HAP-1 (cell line): Measurements from ENCODE around the gene GAS2L3.

Experiments
- DNase-seq, 2 experiments: peaks; one replicate each; pipeline ENCODE4 v3.0.0-alpha.2; 2016 to 2020; ENCODE audit warnings: low spot score in 2 of 2
- H3K27me3 ChIP-seq: fragments of 250-450 bp; sonication (Bioruptor Pico); 2 replicates; pipeline ENCODE4 v1.5.1; 2020; ENCODE audit warnings: low read depth, mild to moderate bottlenecking, moderate library complexity
- H3K36me3 ChIP-seq: fragments of 250-450 bp; sonication (Bioruptor Pico); replicated peaks from 2 replicates; pipeline ENCODE4 v1.5.1; 2020; ENCODE audit warnings: mild to moderate bottlenecking
- H3K4me1 ChIP-seq: fragments of 250-450 bp; sonication (Bioruptor Pico); 2 replicates; pipeline ENCODE4 v1.5.1; 2020; ENCODE audit warnings: mild to moderate bottlenecking
- H3K4me3 ChIP-seq: fragments of 250-450 bp; sonication (Bioruptor Pico); 2 replicates; pipeline ENCODE4 v1.5.1; 2020; ENCODE audit warnings: mild to moderate bottlenecking, moderate library complexity
- H3K9me3 ChIP-seq: fragments of 250-450 bp; sonication (Bioruptor Pico); 2 replicates; pipeline ENCODE4 v1.5.1; 2020; ENCODE audit warnings: mild to moderate bottlenecking, moderate library complexity
- in situ Hi-C: fragments of 300-500 bp; cut with MboI; formaldehyde crosslinking; loops from 3 replicates; pipeline ENCODE4 v1.14.3; 2020; ENCODE audit warnings: low sequenced_read_pairs, inconsistent platforms, mixed read lengths

GAS2L3 gene

DNA sequence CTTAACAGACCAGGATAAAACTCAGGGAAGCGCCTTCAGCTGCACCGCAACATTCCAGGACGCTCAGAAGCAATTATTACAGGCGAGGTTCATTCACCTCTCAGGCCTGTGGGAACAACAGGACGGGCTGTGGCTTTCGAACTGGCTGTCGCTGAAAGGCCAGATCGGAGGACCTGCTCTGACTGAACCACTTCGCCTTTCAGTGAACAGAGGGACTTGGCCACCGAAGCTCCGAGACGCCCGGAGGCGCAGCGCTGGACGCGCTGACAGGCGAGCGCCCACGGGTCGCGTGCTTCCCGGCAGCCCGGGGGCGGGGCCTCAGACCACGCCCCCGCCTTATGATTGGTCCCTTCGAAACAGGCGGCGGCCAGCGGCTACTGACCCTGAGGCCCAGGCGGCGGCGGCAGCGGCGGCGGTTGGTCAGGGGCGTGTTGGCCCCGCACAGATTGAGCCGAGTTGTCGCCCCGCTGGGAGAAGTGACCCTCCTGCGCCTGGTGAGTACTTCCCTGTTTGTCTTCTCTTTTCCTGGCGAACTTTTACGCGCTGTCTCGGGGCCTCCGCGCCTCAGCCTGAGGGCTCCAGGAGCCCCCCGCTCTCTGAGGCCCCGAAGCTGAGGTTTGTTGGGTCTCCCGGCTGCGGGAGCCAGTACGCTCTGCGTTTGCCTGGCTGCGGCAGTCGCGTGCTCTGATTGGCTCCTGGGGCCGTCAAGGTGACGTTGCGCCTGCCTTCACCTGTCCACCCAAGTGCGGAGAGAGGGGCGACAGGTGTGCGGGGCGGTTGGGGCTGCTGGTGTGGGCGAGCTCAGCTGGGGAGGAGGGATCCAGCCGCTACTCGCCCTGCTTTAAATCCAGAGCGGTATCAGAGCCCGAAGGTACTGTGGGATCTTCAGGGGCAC, at the start of gene GAS2L3:
TSS of gene GAS2L3 (plus strand) at position 393 of the 895 bp plus-strand sequence. CDS start 21,221 bp downstream, outside the sequence.
- Histone ChIP-seq H3K9me3 (no peaks in the 10 kb centered on the region), H3K4me1 (peaks cover 12% of the 10 kb centered on the region), H3K36me3 (no peaks in the 10 kb centered on the region), H3K4me3 (peak within 1 kb of the TSS; percentile 76), H3K27me3 (no peaks in the 10 kb centered on the region)
- in situ Hi-C loops: no loop called here
- peak; percentile 84 to 95 for DNase-seq

- no peak overlapping the region for H3K4me3 ChIP-seq
- peak in 1 of 2 experiments; percentile 27 for DNase-seq
- in situ Hi-C loops: no loop called here
- no peaks in the 10 kb centered on the region for H3K36me3 ChIP-seq
- no peaks in the 10 kb centered on the region for H3K27me3 ChIP-seq
- H3K9me3 ChIP-seq: no peaks in the 10 kb centered on the region
- peaks cover 29% of the 10 kb centered on the region for H3K4me1 ChIP-seq
Measured at GRCh38 chr12:100528034-100528433, 45.5 kb upstream of the GAS2L3 start.

DNA sequence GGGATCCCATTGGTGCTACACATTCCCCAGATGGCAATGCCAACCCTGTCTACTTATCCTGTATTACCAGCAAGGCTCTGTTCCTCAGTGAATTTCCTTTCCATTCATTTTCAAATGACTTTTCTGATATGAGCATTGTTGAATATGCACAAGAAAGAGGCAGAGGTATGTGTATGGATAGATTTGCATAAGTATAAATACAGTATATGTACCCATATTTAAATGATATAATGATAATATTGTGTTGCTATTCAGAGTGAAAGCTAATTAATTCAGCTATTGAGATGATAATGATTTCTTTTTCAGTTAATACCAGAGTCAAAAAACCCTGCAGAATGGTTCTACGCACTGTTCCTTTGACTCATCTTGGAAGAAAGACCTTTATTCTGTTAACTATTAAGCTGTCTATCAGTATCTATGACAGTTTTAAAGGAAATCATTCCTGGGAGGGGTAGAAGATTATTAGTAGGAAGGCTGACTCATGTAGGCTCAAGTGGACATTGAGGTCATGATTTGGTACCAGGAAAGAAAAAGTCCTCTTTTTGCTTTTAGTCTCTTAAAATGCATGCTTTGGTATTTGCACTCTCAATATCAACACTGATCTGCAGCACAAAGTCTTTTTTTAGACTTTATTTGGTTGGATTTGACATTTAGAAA, 44.9 kb upstream of the GAS2L3 start:
- in situ Hi-C loops: no loop called here
- H3K4me1 ChIP-seq: peaks cover 34% of the 10 kb centered on the region

GRCh38 chr12:100529756-100530350, 43.6 kb upstream of the GAS2L3 start:
- Histone ChIP-seq H3K36me3 (no peaks in the 10 kb centered on the region), H3K4me3 (no peak overlapping the region), H3K27me3 (no peaks in the 10 kb centered on the region), H3K4me1 (peaks cover 34% of the 10 kb centered on the region), H3K9me3 (no peaks in the 10 kb centered on the region)
- no peak for DNase-seq
- in situ Hi-C loops: no loop called here

More for the DNA sequence above, 44.9 kb upstream of the GAS2L3 start:
- H3K9me3 ChIP-seq: no peaks in the 10 kb centered on the region
- no peaks in the 10 kb centered on the region for H3K36me3 ChIP-seq
- H3K27me3 ChIP-seq: no peaks in the 10 kb centered on the region
- H3K4me3 ChIP-seq: no peak overlapping the region
- DNase-seq: peak; percentile 47 to 98

DNA sequence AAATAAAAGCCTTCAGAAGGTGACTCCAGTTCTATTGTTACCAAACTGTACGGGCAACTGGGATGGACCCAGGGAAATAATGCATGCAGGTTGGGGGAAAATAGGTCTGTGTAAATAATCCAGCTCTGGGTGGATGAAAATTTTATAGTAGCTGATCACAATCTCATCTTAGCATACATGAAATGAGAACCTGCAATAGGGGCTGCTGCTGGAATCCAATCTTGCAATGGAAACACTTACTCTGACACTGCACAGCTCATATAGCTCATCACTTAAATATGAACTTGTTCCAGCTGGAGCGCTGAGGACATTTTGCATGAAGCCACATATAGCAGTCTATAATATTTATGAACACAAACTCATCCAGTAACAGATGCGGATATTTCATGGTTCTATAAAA, 40.1 kb upstream of the GAS2L3 start:
- in situ Hi-C loops: no loop called here
- Histone ChIP-seq H3K9me3 (no peaks in the 10 kb centered on the region), H3K36me3 (no peaks in the 10 kb centered on the region), H3K27me3 (no peaks in the 10 kb centered on the region), H3K4me3 (no peak overlapping the region), H3K4me1 (peaks cover 28% of the 10 kb centered on the region)
- no peak for DNase-seq

DNA sequence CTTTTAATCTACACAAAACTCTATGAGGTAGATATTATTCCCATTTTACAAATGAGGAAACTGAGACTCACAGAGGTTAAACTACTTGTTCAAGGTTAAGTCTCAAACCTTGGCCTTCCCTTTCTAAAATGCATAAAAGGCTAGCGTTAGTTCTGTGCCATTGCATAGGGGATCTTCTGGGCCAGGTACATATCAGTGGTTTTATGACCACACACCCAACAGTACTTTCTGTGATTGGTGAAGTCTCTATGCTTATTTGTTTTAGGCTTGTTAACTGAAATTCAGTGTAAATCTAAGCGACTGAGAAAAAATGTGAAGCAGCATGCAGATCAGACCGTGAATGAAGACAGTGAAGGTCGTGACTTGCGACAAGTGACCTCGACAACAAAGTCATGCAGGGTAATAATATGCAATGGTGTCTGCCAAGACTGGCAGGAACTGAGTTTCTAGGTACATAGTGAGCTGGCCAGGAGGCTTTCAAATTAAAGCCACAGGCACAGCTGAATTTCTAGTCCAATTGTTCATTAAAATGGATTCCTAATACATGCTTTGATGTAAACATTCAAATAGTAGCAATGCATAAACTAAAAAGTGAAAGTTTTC, 38.8 kb upstream of the GAS2L3 start:
- Histone ChIP-seq H3K27me3 (no peaks in the 10 kb centered on the region), H3K4me1 (peaks cover 18% of the 10 kb centered on the region), H3K4me3 (no peak overlapping the region), H3K9me3 (no peaks in the 10 kb centered on the region), H3K36me3 (no peaks in the 10 kb centered on the region)
- in situ Hi-C loops: no loop called here
- DNase-seq: no peak

GRCh38 chr12:100539202-100539601, 34.3 kb upstream of the GAS2L3 start:
- peak; percentile 50 to 86 for DNase-seq
- in situ Hi-C loops: no loop called here
- no peaks in the 10 kb centered on the region for H3K36me3 ChIP-seq
- no peak overlapping the region for H3K4me3 ChIP-seq
- H3K27me3 ChIP-seq: no peaks in the 10 kb centered on the region
- H3K4me1 ChIP-seq: no peaks in the 10 kb centered on the region
- H3K9me3 ChIP-seq: no peaks in the 10 kb centered on the region

DNA sequence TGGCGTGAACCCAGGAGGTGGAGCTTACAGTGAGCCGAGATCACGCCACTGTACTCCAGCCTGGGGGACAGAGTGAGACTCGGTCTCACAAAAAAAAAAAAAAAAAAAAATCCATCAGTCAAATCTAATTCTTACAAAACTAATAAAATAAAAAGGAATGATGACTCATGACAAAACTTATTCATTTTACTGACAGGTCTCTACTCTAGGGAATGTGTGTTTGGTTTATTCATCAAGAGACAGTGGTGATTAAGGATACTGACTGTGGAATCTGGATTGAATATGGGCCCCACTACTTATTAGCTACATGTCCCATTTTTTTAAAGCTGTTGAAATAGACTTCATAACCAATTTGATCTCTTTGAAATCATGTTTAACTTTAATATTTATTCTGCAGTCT, 29.3 kb upstream of the GAS2L3 start:
- no peak for DNase-seq
- H3K4me3 ChIP-seq: no peak overlapping the region
- no peaks in the 10 kb centered on the region for H3K4me1 ChIP-seq
- no peaks in the 10 kb centered on the region for H3K36me3 ChIP-seq
- H3K27me3 ChIP-seq: no peaks in the 10 kb centered on the region
- H3K9me3 ChIP-seq: no peaks in the 10 kb centered on the region
- in situ Hi-C loops: loop anchor here (10.0 kb wide), 2 partner anchors 189 to 309 kb away; partner anchors contain the start of gene SLC17A8

- no peaks in the 10 kb centered on the region for H3K9me3 ChIP-seq
- H3K4me1 ChIP-seq: no peaks in the 10 kb centered on the region; the same call in 1 of the 2 replicates
- H3K36me3 ChIP-seq: no peaks in the 10 kb centered on the region
- H3K27me3 ChIP-seq: no peaks in the 10 kb centered on the region
- no peak for DNase-seq
- H3K4me3 ChIP-seq: no peak overlapping the region
- in situ Hi-C loops: loop anchor here (10.0 kb wide), 2 partner anchors 190 to 310 kb away; partner anchors contain the start of gene SLC17A8
Measured at GRCh38 chr12:100545092-100545491, 28.4 kb upstream of the GAS2L3 start.

GRCh38 chr12:100553936-100554335, 19.5 kb upstream of the GAS2L3 start:
- Histone ChIP-seq H3K9me3 (no peaks in the 10 kb centered on the region), H3K4me1 (peaks cover 9% of the 10 kb centered on the region), H3K36me3 (no peaks in the 10 kb centered on the region), H3K4me3 (no peak overlapping the region), H3K27me3 (no peaks in the 10 kb centered on the region)
- DNase-seq: peak in 1 of 2 experiments; percentile 35
- in situ Hi-C loops: no loop called here

DNA sequence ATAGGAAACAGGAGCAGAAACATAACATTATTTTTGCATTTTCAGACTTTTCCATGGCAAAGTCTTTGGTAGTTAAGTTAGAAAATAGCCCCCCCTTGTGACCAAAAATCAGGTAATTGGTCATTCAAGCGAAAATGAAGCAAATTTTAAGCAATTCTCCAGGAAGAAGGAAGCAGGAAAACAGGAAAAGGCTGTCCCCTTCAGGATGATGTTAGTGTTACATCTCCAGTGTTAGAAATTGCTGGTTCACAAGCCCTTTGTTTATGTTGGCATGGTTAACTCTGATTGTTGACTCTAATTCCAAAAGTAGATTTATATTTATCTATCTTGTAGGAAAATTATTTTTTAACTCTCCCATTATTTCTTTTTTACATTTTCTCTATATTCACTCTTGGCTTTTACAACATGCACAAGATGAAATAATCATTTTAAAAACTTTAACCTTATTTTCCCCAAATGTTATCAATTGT, 18.8 kb upstream of the GAS2L3 start:
- in situ Hi-C loops: no loop called here
- Histone ChIP-seq H3K4me3 (no peak overlapping the region), H3K27me3 (no peaks in the 10 kb centered on the region), H3K9me3 (no peaks in the 10 kb centered on the region), H3K4me1 (peaks cover 9% of the 10 kb centered on the region), H3K36me3 (no peaks in the 10 kb centered on the region)
- peak; percentile 73 to 86 for DNase-seq

- H3K4me1 ChIP-seq: peaks cover 9% of the 10 kb centered on the region
- H3K27me3 ChIP-seq: no peaks in the 10 kb centered on the region
- DNase-seq: no peak
- H3K36me3 ChIP-seq: no peaks in the 10 kb centered on the region
- in situ Hi-C loops: no loop called here
- H3K9me3 ChIP-seq: no peaks in the 10 kb centered on the region
- H3K4me3 ChIP-seq: no peak overlapping the region
Measured at GRCh38 chr12:100555722-100556121, 17.8 kb upstream of the GAS2L3 start.

- no peaks in the 10 kb centered on the region for H3K9me3 ChIP-seq
- H3K4me1 ChIP-seq: peaks cover 3% of the 10 kb centered on the region; the same call in 1 of the 2 replicates
- no peak overlapping the region for H3K4me3 ChIP-seq
- in situ Hi-C loops: no loop called here
- no peaks in the 10 kb centered on the region for H3K27me3 ChIP-seq
- H3K36me3 ChIP-seq: no peaks in the 10 kb centered on the region
- DNase-seq: no peak
Measured at GRCh38 chr12:100557357-100557756, 16.1 kb upstream of the GAS2L3 start.
